LoVo (cell line): ENCODE results near the gene SPTBN4.
A peak's percentile ranks its signal among the peaks of the same experiment; 100 is the strongest.
"Not testable (repeated sequence)": the region's sequence is repeated elsewhere in the genome, so short reads cannot be mapped to it uniquely, and the experiment has no call there.

Source experiments
- DNase-seq: peaks from one replicate; pipeline ENCODE4 v3.0.0-alpha.2; 2016; ENCODE audit warnings: low spot score

Gene SPTBN4

GRCh38 chr19:40621283-40621682 is 154.5 kb downstream of the SPTBN4 start:
- no peak for DNase-seq

GRCh38 chr19:40621966-40622772 is 155.4 kb downstream of the SPTBN4 start:
- no peak for DNase-seq

GRCh38 chr19:40622773-40623075 is 155.9 kb downstream of the SPTBN4 start:
- DNase-seq, result no peak

DNA sequence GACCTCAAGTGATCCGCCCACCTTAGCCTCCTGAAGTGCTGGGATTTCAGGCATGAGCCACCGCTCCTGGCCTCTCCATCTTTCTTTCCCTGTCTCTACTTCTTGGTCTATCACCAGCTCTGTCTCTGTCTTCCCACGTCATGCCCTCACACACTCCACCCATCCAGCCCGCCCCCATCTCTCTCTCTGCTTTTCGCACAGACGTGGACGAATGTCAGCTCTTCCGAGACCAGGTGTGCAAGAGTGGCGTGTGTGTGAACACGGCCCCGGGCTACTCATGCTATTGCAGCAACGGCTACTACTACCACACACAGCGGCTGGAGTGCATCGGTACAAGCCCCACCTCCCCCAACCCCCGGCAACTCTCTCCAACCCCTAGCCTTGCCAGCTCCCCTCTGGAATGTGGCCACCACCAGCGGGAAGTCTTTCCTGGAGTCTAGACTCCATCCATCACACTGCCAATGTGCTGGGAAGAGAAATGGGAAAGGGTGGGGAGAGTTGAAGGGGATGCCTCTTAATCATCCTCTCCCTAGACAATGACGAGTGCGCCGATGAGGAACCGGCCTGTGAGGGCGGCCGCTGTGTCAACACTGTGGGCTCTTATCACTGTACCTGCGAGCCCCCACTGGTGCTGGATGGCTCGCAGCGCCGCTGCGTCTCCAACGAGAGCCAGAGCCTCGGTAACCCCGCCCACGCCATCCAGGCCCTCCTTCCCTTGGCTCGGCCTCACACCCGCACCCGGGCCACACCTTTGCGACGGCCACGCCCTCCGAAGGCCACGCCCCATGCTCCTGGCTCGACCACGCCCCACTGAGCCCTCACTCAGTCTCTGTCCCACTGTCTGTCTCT is 156.8 kb downstream of the SPTBN4 start:
- DNase-seq, result peak; percentile 43

- DNase-seq, result not testable (repeated sequence)
These were observed 157.8 kb downstream of the SPTBN4 start for GRCh38 chr19:40624369-40625153.

- no peak for DNase-seq
These were observed 158.8 kb downstream of the SPTBN4 start for GRCh38 chr19:40625406-40626120.
